ENCODE data around the gene CYB5R4.

DNA sequence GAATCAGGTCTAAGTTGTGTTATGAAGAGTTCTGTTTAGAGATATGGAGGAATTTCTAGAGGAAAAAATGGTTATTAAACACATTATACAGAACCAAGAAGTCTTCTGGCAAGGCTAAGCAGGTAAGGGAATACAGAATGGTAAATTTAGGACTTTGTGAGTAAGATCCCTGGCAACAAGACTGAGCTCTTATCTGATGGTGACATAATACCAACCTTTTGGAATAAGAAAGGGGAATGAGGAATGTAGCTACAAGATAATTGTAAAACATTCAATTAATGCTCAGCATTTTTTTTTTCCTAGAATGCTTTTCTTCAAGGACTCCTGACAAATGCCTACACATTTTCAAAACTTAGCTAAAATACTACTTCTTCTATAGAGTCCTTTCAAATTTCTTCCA, 51.8 kb downstream of the CYB5R4 start:
- TF ChIP-seq, protein P1, sequence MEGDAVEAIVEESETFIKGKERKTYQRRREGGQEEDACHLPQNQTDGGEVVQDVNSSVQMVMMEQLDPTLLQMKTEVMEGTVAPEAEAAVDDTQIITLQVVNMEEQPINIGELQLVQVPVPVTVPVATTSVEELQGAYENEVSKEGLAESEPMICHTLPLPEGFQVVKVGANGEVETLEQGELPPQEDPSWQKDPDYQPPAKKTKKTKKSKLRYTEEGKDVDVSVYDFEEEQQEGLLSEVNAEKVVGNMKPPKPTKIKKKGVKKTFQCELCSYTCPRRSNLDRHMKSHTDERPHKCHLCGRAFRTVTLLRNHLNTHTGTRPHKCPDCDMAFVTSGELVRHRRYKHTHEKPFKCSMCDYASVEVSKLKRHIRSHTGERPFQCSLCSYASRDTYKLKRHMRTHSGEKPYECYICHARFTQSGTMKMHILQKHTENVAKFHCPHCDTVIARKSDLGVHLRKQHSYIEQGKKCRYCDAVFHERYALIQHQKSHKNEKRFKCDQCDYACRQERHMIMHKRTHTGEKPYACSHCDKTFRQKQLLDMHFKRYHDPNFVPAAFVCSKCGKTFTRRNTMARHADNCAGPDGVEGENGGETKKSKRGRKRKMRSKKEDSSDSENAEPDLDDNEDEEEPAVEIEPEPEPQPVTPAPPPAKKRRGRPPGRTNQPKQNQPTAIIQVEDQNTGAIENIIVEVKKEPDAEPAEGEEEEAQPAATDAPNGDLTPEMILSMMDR (IDR thresholded peaks at IDR 0.05; ENCODE audit: low read depth, low read length) = no peak
- TF ChIP-seq POLR2A (IDR thresholded peaks at IDR 0.05; ENCODE audit: extremely low read depth, insufficient read length) = no peak
- TF ChIP-seq, protein P2, sequence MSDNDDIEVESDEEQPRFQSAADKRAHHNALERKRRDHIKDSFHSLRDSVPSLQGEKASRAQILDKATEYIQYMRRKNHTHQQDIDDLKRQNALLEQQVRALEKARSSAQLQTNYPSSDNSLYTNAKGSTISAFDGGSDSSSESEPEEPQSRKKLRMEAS (IDR thresholded peaks at IDR 0.05; ENCODE audit: low read depth, low read length) = no peak

All from NB4 (cell line).